ENCODE measurements around the gene CTIF.

CTIF gene

DNA sequence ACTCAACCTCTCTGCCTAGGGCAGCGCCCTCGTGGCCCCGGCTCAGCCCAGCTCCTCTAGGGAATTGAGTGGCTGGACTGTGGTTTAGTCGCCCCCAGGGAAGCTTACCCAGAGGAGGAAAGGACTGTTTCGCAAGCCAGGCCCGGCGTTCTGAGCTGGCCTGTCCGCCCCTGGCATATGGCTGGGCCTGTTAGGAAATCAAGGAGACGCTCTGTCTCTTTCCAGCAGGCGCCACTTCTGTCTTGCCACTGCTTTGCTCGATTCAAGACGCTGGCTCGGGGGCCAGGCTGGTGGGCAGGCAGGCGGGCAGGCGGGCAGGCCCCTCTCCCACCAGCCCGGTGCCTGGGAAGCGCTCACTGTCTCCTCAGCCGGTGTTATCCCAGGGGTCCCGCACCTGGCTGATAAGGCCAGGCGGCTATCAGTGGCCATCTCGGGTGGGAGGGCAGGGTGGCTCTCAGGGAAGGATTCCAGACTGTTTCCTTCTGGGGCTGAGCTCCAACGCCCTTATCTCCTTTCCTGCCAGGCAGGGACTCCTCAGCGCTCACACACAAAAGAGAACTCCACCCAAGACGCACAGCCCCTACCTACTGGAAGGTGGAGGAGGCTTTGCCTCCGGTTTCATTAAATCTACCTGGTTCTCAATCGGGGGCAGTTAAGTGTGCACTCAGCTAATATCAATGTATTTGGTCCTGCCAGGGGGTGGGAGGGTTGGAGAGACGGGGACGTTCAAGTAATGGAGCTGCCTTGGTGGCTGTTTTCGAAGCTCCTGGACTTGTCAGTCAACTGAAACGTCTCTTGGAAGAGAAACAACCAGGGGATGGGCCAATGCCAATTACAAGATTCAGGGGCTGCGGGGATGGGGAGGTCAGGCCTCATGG lies 302.8 kb downstream of the CTIF start:
- DNase-seq (ENCODE audit: low read depth in 2 of 3, low spot score in 2 of 3) = no peak

DNA sequence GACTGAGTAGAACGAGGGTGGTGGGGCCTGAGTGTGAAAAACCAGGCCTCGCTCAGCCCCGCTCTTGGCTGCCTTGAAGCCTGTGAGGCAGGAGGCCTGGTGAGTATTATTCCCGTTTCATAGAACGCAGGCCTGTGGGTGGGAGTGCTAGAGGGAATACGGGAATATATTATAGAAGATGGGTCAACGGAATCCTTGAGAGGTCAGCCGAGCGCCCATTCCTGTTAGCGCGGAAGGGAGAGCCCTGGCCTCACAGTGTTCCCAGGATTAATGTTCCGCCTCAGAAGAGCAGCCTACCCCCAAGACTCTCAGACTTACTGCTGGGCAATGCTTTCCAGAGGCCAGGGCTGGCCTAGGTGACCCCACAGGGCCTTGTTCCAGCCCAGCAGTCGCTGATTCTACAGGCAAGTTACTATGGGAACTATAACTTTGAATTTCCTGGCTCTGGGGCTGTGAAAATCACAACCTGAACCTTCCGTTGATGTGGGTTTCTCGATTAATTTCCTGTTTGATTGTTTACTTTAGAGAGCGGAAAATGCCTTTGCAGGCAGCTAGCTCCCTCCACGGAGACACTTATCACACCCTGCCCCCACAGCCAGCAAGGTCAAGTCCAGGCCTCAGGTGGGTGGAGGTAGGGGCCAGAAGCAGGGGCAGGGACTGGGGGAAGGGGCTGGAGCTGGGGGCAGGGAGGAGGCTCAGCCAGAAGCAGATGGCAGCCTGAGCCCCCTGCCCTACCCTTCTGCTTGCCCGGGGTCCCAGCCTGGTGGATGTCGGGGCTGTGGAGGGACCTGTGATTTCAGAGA lies 303.6 kb downstream of the CTIF start:
- no peak for DNase-seq (ENCODE audit: low read depth in 2 of 3, low spot score in 2 of 3)

DNA sequence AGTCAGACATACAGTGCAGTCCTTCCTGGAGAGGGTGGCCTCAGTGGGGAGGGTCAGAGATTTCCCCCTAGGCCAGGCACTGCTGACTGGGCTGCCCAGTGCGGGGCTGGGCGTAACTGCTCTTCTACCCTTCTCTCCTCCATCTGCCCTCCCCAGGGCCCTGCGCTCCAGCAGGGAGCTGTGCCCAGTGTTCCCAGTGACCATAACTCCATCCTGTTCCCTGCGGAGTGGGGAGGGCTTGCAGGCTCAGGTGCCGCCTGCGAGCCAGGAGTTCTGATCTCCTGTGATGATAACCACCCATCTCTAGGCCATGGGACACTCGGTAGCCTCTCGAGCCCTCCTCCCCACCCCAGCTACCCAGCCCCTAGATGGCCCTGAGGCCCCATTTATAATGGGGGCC lies 304.3 kb downstream of the CTIF start:
- no peak for DNase-seq (ENCODE audit: low read depth in 2 of 3, low spot score in 2 of 3)

DNA sequence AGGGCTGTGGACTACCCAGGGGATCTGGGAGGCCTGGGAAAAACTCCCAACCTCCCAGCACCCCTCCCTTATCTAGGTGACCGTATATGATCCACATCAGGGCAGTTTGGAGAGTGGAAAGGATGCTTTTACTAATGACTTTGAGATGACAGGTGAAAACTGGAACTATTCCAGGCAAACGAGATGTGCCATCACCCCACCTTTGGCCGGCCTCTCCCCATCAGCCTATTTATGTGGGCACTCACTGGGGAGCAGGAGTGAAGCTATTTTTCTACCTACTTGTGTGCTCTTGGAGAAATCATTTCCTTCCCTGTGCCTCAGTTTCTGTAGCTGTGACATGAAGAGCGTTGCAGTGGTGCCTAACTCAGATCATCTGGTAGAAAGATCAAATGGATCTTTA lies 304.8 kb downstream of the CTIF start:
- no peak for DNase-seq (ENCODE audit: low read depth in 2 of 3, low spot score in 2 of 3)

DNA sequence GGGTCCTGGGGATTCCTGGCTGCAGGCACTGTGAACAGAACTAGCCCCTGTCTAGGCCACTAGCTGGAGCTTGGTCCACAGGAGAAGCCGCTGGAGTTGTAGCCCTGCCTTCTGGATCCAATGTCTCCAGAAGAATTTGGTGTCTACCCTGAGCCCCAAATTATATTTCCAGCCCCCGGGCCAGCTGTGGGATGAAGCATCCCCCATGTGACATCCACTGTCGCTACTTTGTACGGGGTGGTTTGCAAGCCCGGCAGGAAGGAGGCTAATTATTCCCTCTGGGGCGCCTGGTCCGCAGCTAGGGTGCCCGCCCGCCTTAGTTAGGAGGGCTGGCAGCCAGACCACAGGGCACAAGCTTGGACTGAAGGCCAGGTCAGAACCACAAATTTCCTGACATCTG lies 305.4 kb downstream of the CTIF start:
- no peak for DNase-seq (ENCODE audit: low read depth in 2 of 3, low spot score in 2 of 3)

DNA sequence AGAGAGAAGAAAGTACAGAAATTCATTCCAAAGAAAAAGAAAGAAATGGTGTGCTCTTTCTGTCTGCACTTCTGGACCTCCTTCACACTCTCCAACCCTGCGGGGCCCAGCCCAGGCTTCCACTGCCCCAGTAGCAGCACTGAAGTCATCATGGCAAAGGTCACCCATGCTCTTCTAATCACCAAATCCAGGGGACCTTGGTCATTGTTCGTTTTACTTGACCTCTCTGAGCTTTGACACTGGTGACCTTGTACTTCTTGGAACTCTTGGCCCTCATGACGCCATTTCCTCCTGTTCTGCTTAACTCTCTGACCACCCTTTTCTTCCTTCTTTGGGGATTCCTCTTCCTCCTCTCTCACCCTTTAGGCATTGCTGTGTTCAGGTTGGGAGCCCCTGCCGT lies 306.3 kb downstream of the CTIF start:
- no peak for DNase-seq (ENCODE audit: low read depth in 2 of 3, low spot score in 2 of 3)

DNA sequence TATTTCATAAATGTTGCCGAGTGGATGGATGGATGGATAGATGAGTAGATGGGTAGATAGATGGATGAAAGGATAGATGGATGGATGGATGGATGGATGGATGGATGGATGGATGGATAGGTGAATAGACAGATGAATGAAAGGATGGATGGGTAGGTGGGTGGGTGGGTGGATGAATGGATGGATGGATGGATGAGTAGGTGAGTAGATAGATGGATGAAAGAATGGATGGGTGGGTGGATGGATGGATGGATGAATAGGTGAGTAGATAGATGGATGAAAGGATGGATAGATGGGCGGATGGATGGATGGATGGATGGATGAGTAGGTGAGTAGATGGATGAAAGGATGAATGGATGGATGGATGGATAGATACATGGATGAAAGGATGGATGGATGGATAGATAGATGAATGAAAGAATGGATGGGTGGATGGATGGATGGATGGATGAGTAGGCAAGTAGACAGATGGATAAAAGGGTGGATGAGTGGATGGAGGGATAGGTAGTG lies 307.6 kb downstream of the CTIF start:
- DNase-seq (ENCODE audit: low read depth in 2 of 3, low spot score in 2 of 3) = no peak

DNA sequence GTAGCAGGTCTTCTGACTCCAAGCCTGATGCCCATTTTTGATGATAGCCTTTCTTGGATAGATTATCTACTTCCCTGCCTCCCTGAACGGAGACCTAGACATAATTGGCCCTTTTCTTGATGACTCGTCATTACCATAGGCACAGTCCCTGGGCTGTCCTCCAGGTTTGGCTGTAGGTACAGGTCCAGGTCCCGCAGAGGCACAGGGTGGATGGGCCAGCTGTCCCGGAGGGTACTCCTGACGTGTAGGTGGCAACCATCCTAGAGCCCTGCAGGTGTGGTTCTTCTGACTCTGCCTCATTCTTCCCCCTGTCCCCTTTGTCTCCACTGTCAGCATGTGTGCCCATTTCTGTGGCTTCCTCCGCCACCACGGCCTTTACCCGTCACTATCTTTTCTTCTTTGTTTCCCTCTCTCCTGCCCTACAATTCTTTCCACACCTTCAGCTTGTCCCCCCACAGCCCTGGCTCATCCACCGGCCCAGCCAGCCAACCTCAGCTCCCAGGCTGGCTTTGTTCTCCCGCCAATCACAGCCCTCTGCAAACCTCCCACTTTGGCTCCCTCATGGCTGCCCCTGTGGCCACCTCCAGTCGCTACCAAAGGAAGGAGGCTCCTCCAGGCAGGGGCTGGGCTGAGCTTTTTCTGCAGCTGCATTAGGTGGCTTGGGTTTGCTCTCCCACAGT lies 309.1 kb downstream of the CTIF start:
- no peak for DNase-seq (ENCODE audit: low read depth in 2 of 3, low spot score in 2 of 3)

DNA sequence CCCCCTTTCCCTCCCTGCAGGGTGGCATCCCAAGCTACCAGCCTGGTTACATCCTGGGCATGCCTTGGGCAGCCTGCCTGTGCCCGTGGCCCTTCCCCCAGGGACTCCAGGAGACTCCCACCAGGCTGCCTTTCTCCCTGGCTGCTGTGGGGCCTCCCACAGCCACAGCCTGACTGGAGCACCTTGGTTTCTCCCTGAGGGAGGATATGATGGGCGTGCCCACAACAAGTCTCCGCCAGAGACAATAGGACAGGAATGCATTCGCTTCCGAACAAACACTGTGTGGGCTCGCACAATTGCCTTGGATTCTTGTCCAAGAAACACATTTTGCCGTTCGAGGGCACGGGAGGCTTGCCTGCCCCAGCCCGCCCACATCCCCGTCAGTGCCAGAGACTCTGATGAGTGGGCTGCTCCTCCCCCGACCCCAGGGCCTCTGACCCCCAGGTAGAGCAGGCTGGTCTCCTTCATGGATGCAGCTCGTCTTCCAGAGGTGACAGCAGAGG lies 309.9 kb downstream of the CTIF start:
- no peak for DNase-seq (ENCODE audit: low read depth in 2 of 3, low spot score in 2 of 3)

DNA sequence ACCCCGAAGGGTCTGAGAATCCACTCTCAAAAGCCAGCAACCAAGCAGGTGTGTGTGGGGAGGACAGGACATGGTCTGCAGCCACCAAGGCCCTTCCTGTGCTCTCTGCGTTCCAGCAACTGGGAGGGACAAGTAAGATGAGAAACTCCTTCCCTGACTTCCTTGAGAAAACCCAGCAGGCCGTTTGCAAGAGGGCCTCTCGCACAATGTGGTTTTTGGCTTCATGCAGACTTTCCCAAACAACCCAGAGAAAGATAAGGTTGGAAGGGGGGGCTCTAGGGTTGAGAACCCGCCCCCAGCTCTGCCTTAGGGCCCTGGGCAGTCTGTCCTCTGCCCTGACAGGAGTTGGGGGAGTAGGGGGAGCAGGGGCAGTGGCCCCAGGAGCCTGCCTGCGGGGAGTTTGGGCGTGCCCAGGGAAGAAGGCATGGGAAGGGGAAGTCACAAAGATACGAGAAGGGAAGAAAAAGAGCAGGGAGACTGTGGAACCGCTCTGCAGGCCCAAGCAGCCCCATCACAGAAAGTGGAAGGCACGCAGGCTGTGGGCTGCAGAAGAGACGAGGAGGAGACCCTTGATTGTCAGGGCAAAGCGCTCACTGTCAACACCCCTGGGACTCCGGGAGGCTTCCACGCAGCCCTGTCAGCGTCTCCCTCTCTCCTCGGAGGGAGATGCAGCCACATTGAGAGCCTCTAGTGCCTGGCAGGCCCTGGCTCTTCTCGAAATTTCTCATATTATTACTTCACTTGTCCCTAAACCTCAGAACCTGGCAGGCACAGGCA lies 312.2 kb downstream of the CTIF start:
- no peak for DNase-seq (ENCODE audit: low read depth in 2 of 3, low spot score in 2 of 3)

DNA sequence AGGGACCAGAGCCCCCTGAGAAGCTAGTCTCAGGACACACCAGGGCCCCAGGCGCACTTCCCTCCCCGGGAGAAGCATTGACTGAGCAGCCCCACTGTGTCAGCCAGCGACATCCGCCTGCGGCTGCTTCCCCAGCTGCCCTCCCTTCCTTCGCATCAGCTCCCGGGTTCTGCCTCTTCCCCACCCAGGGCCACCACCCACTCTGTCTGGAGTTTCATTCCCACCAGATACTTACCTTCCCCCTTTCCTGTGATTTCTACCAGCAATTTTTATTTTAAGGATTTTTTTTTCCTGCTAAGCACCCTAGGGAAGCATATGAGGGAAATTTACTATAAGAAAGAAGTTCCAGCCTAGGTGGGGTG lies 312.7 kb downstream of the CTIF start:
- no peak for DNase-seq (ENCODE audit: low read depth in 2 of 3, low spot score in 2 of 3)

DNA sequence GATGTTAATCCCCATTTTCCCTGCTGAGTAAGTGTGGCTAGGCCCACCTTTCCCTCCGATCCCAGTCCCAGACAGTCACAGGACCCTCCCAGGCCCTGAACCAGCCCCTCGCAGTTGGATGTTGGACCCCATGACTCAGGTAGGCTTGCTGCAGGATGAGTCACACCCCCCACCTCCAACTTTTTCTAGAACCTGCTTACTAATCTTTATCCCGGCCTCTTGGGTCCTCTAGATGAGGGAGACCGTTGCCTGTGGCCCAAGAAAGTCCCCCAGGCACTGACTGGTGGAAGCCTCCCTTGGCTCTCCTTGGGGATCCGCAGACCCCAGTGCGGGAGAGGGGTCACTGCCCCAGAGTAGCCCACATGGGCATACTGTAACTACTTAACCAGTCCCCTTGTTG lies 313.5 kb downstream of the CTIF start:
- DNase-seq (ENCODE audit: low read depth in 2 of 3, low spot score in 2 of 3) = no peak

DNA sequence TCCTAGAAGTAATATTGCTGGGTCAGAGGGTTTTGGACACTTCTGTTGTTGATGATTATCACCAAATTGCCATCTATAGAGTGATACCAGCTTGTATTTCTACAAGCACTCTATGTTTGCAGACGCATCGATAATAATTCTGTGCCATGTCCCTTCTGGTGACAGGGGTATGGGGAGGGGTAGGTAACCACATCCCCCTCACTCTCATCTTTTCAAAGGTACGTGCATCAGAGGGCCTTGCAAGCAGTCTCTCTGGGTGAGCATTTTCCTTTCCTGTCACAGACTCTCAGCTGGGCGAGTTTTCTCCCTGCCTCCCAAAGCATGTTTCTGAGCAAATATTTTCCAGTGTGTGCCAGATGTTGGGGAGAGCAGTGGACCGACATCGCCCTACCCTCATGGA lies 314.0 kb downstream of the CTIF start:
- DNase-seq (ENCODE audit: low read depth in 2 of 3, low spot score in 2 of 3) = no peak

DNA sequence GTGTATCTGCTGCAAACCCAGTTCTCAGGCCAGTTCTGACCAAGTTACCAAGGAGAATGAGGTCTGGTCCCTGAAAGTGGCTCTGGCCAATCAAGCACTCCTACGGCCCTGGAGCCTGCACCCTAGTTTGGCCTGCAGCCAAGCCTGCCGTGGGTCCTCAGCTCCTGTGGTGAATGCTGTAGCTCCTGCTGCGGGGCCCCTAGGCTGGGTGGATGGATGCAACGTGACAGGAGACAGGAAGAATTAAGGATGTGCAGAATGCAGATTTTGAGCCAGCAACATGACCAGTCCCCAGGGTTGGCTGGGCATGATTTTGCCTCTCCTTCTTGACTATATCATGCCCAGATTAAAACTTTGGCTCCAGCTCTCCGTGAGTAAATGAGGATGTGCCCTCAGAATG lies 314.8 kb downstream of the CTIF start:
- no peak for DNase-seq (ENCODE audit: low read depth in 2 of 3, low spot score in 2 of 3)

DNA sequence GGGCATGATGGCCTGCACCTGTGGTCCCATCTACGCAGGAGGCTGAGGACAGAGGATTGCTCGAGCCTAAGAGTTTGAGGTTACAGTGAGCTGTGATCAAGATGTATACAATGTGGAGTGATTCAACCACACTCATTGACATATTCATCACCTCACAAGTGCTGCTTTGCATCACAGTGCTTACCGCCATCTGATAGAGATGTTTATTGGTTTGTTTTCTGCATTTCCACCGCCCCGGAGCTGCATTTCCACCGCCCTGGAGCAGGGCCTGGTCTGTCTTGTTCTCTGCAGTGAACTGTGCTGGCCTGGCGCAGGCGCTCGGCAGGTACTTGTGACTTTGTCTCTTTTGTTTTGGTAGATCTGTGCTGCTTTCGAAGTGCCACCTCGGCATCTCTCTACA lies 315.9 kb downstream of the CTIF start:
- no peak for DNase-seq (ENCODE audit: low read depth in 2 of 3, low spot score in 2 of 3)

DNA sequence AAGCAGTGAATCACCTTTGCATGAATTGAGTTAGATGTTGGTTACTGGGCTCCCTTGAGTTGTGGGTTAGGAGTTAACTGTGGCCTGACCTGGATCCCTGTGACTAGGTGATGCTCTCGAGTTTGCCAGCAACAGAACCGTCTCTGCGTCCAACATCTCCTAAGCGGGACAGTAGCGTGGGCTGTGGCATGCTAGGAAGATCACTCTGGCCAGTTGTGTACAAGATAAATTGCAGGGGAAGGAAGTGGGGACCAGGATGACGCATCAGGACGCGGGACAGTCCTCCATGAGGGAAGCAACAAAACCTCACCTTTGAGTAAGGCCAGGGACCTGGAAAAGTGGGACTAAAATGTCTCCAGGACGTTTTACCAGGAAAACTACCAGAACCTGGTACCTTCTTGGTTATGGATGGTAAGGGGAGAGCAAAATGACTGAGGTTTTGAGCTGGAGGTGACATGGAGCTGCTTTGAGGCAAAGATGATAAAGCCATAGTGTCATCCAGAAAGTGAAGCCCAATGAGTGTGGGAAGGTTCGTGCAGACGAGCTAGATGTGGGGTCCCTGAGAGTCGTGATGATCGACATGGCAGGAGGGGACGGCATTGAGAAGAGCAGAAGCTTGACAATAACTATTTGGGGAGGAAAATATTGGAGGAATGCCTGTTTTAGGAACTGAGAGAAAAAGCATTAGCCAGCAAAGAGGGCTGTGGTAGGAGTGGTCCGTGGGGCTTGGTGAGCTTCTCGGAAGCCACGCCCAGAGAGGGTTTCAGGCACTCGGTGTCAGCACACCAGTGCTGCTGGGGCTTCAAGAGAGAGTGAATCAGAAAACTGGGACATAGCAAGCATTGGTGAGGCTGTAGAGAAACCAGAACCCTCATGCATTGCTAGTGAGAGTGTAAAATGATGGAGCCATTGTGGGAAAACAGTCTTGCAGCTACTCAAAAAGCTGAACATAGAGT lies 316.9 kb downstream of the CTIF start:
- no peak for DNase-seq (ENCODE audit: low read depth in 2 of 3, low spot score in 2 of 3)

DNA sequence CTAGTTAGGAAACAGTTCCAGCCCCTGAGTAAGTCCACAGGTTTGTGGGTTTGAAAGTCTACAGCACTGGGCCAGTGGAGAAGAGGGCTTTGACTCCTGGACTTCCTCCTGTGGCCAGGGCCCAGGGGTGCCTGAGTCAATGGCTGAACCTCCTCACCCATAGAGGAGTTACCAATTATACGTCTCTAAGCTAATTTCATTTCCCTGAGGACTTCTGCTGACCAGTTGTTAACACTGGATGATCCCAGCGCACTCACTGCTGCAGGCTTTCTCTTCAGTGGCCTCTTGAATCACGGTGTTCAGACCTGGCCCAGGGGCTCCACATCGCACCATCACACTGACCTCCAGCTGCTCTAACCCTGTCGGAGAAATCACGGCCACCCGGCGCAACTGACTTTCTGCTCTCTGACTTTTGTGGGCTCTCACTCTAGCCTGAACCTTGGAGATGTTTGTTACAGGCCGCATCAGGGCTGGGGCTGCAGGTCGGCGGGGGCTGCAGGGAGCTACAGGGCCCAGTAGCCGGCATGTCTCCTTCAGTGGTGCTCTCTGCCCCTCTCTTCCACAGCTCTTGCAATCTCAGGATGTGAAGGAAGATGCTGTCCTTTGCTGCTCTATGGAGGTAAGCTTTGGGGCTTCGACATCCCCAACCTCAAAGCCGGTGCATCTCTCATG lies 318.3 kb downstream of the CTIF start:
- no peak for DNase-seq (ENCODE audit: low read depth in 2 of 3, low spot score in 2 of 3)

DNA sequence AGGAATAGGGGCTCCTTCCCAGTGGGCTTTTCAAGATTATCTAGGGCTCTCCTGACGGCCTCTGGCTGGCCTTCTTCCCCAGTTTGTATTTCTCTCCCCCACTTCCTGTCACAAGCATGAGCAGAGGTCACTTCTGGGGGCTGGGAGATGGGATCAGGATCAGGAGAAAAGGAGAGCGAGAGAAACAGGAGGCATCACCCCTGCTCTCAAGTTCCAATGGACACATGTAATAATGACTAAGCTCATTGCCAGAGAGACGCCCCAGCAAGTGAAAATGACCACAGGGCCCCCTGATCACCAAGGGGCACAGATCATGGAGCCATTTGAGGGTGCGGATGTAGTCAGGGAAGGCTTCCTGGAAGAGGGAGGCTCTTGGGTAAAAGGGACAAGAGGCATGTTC lies 319.8 kb downstream of the CTIF start:
- no peak for DNase-seq (ENCODE audit: low read depth in 2 of 3, low spot score in 2 of 3)
